A204.1 (cell line): ENCODE measurements around the gene ATP9B.

Experiments used
- FAIRE-seq: peaks from 2 replicates; lab custom pipeline; 2012; peaks lifted over from hg19 to GRCh38; lab: Jason Lieb, UNC

The ATP9B gene

GRCh38 chr18:79397830-79398761 is 328.9 kb downstream of the ATP9B start:
- no peak for FAIRE-seq

- no peak for FAIRE-seq
Measured at GRCh38 chr18:79399275-79400081, 330.3 kb downstream of the ATP9B start.

- no peak for FAIRE-seq
Measured at GRCh38 chr18:79400091-79400590, 330.9 kb downstream of the ATP9B start.

GRCh38 chr18:79400591-79401381 is 331.6 kb downstream of the ATP9B start:
- no peak for FAIRE-seq

- FAIRE-seq = no peak
Measured at GRCh38 chr18:79401494-79402208, 332.5 kb downstream of the ATP9B start.

GRCh38 chr18:79402209-79402576 is 333.0 kb downstream of the ATP9B start:
- FAIRE-seq = no peak

- no peak for FAIRE-seq
Measured at GRCh38 chr18:79402977-79403722, 334.0 kb downstream of the ATP9B start.

- no peak for FAIRE-seq
Measured at GRCh38 chr18:79403723-79404566, 334.8 kb downstream of the ATP9B start.

GRCh38 chr18:79404567-79404910 is 335.3 kb downstream of the ATP9B start:
- no peak for FAIRE-seq

GRCh38 chr18:79405019-79405780 is 336.0 kb downstream of the ATP9B start:
- FAIRE-seq = no peak

- no peak for FAIRE-seq
Measured at GRCh38 chr18:79405781-79406575, 336.8 kb downstream of the ATP9B start.

GRCh38 chr18:79406708-79407107 is 337.5 kb downstream of the ATP9B start:
- FAIRE-seq = no peak

GRCh38 chr18:79409313-79409712 is 340.1 kb downstream of the ATP9B start:
- no peak for FAIRE-seq

- no peak for FAIRE-seq
Measured at GRCh38 chr18:79410171-79410641, 341.0 kb downstream of the ATP9B start.

- FAIRE-seq = no peak
Measured at GRCh38 chr18:79410731-79411613, 341.8 kb downstream of the ATP9B start.

GRCh38 chr18:79411614-79412526 is 342.7 kb downstream of the ATP9B start:
- no peak for FAIRE-seq
